ENCODE measurements around the gene AMDHD2.
"Not testable (repeated sequence)": the region's sequence is repeated elsewhere in the genome, so short reads cannot be mapped to it uniquely, and the experiment has no call there.

The AMDHD2 gene

DNA sequence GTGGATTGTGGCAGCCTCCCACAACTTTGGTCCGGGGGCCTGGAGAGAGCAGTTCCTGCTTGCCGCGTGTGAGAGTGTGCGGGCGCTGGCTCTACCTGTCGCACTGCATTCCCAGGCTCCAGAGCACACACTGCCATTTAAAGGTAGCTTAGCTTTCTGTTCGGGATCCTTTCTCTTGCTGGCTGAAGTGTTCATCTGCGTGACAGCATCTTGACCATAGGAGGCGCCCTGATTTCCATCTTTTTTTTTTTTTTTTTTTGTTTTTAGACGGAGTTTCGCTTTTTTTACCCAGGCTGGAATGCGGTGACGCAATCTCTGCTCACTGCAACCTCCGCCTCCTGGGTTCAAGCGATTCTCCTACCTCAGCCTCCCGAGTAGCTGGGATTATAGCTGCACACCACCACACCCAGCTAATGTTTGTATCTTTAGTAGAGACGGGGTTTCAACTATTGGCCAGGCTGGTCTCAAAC lies 31.3 kb downstream of the AMDHD2 start:
- not testable (repeated sequence) for H3K9me3 ChIP-seq (ENCODE audit: insufficient read depth, low read depth, low read length); H3K4me3 ChIP-seq (ENCODE audit: low read length); H3K4me1 ChIP-seq (ENCODE audit: insufficient read depth, low read length); H3K36me3 ChIP-seq (ENCODE audit: insufficient read depth, low read depth, low read length); H3K9ac ChIP-seq (ENCODE audit: low read depth, low read length); H3K27me3 ChIP-seq (ENCODE audit: insufficient read depth, low read length); H3K27ac ChIP-seq (ENCODE audit: low read length)

DNA sequence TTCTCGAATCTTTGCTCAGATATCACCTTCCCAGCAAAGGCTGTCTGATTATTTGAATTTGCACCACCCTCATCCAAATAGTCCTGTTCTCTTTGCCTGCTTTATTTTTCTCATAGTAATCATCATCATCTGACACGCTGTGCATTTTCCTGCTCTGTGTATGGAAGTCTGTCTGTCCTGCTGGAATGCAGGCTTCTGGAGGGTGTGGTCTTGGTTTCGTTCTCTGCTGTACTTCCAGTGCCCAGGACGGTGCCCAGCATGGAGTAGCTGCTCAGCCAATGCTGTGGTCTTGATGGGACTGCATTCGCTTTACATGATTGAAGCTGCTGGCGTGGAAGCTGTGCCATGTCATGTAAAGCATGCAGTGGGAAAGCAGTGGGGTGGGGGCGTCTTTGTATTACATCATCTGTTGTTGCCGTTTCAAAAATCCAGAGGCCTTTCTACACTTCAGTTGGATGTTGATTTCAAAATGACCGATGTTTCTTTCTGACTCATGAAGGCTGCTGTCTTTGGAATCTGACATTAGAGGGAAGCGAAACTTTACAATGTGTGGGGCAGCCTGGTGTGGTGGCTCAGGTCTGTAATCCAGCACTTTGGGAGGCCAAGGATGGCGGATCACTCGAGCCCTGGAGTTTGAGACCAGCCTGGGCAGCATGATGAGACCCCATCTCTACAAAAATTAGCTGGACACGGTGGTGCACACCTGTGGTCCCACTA lies 34.7 kb downstream of the AMDHD2 start:
- H3K4me1 ChIP-seq (ENCODE audit: insufficient read depth, low read length); H3K36me3 ChIP-seq (ENCODE audit: insufficient read depth, low read depth, low read length): not testable (repeated sequence)

GRCh38 chr16:2557150-2557549 lies 37.0 kb downstream of the AMDHD2 start:
- H3K27ac ChIP-seq (ENCODE audit: low read length); H3K4me1 ChIP-seq (ENCODE audit: insufficient read depth, low read length); H3K27me3 ChIP-seq (ENCODE audit: insufficient read depth, low read length); H3K9ac ChIP-seq (ENCODE audit: low read depth, low read length); H3K4me3 ChIP-seq (ENCODE audit: low read length); H3K36me3 ChIP-seq (ENCODE audit: insufficient read depth, low read depth, low read length); H3K9me3 ChIP-seq (ENCODE audit: insufficient read depth, low read depth, low read length): not testable (repeated sequence)

More for the DNA sequence above, 34.7 kb downstream of the AMDHD2 start:
- H3K9ac ChIP-seq (ENCODE audit: low read depth, low read length); H3K4me3 ChIP-seq (ENCODE audit: low read length); H3K9me3 ChIP-seq (ENCODE audit: insufficient read depth, low read depth, low read length); H3K27ac ChIP-seq (ENCODE audit: low read length); H3K27me3 ChIP-seq (ENCODE audit: insufficient read depth, low read length): not testable (repeated sequence)

GRCh38 chr16:2560131-2560797 lies 40.1 kb downstream of the AMDHD2 start:
- H3K9me3 ChIP-seq (ENCODE audit: insufficient read depth, low read depth, low read length); H3K36me3 ChIP-seq (ENCODE audit: insufficient read depth, low read depth, low read length); H3K27me3 ChIP-seq (ENCODE audit: insufficient read depth, low read length); H3K4me1 ChIP-seq (ENCODE audit: insufficient read depth, low read length); H3K9ac ChIP-seq (ENCODE audit: low read depth, low read length); H3K4me3 ChIP-seq (ENCODE audit: low read length); H3K27ac ChIP-seq (ENCODE audit: low read length): not testable (repeated sequence)

DNA sequence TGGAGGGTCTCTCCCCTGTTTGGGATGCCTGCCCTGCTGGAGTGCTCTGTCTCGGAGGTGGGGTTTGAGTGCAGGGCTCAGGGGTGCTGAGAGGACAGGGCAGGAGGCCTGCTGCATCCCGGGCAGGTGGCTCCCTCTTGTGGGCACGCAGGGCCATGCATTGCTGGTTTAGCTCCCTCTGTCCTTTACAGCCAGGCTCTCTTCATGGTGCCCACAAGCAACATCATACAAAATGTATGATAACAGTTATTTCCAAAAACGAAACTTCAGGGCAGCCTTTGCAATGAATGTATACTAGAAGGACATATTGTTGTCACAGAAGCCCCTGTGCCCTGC lies 40.6 kb downstream of the AMDHD2 start:
- H3K4me1 ChIP-seq (ENCODE audit: insufficient read depth, low read length): not testable (repeated sequence)

DNA sequence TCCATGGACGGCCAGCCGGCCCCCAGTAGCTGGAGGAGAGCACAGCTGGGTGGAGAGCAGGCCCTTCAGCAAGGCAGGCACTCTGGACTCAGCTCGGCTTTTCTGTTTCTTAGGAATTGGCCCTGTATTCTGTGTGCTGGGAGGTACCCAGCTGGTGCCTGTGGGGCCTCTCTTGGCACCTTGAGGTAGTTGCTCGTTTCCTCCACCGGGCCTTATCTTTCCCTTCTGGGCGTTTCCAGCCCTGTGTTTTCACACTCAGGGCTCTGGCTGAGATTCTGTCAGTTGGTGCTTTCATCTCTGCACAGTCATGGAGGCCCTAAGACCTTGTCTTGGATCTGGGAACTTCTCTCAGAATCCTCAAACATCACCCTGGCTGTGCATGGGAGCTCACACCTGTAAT lies 47.3 kb downstream of the AMDHD2 start:
- H3K9ac ChIP-seq (ENCODE audit: low read depth, low read length); H3K4me3 ChIP-seq (ENCODE audit: low read length); H3K27ac ChIP-seq (ENCODE audit: low read length); H3K4me1 ChIP-seq (ENCODE audit: insufficient read depth, low read length); H3K9me3 ChIP-seq (ENCODE audit: insufficient read depth, low read depth, low read length); H3K36me3 ChIP-seq (ENCODE audit: insufficient read depth, low read depth, low read length); H3K27me3 ChIP-seq (ENCODE audit: insufficient read depth, low read length): not testable (repeated sequence)

More for the DNA sequence above, 40.6 kb downstream of the AMDHD2 start:
- H3K9me3 ChIP-seq (ENCODE audit: insufficient read depth, low read depth, low read length); H3K27ac ChIP-seq (ENCODE audit: low read length); H3K27me3 ChIP-seq (ENCODE audit: insufficient read depth, low read length); H3K36me3 ChIP-seq (ENCODE audit: insufficient read depth, low read depth, low read length); H3K9ac ChIP-seq (ENCODE audit: low read depth, low read length); H3K4me3 ChIP-seq (ENCODE audit: low read length): not testable (repeated sequence)

- not testable (repeated sequence) for H3K27me3 ChIP-seq (ENCODE audit: insufficient read depth, low read length); H3K4me1 ChIP-seq (ENCODE audit: insufficient read depth, low read length); H3K9ac ChIP-seq (ENCODE audit: low read depth, low read length); H3K27ac ChIP-seq (ENCODE audit: low read length); H3K36me3 ChIP-seq (ENCODE audit: insufficient read depth, low read depth, low read length); H3K4me3 ChIP-seq (ENCODE audit: low read length); H3K9me3 ChIP-seq (ENCODE audit: insufficient read depth, low read depth, low read length)
Measured at GRCh38 chr16:2568573-2568972, 48.4 kb downstream of the AMDHD2 start.

- H3K4me1 ChIP-seq (ENCODE audit: insufficient read depth, low read length); H3K4me3 ChIP-seq (ENCODE audit: low read length); H3K27ac ChIP-seq (ENCODE audit: low read length); H3K36me3 ChIP-seq (ENCODE audit: insufficient read depth, low read depth, low read length); H3K27me3 ChIP-seq (ENCODE audit: insufficient read depth, low read length); H3K9ac ChIP-seq (ENCODE audit: low read depth, low read length); H3K9me3 ChIP-seq (ENCODE audit: insufficient read depth, low read depth, low read length): not testable (repeated sequence)
Measured at GRCh38 chr16:2572704-2573103, 52.5 kb downstream of the AMDHD2 start.

- not testable (repeated sequence) for H3K4me3 ChIP-seq (ENCODE audit: low read length); H3K27ac ChIP-seq (ENCODE audit: low read length); H3K9ac ChIP-seq (ENCODE audit: low read depth, low read length); H3K9me3 ChIP-seq (ENCODE audit: insufficient read depth, low read depth, low read length); H3K36me3 ChIP-seq (ENCODE audit: insufficient read depth, low read depth, low read length); H3K4me1 ChIP-seq (ENCODE audit: insufficient read depth, low read length); H3K27me3 ChIP-seq (ENCODE audit: insufficient read depth, low read length)
Measured at GRCh38 chr16:2575839-2576238, 55.7 kb downstream of the AMDHD2 start.

DNA sequence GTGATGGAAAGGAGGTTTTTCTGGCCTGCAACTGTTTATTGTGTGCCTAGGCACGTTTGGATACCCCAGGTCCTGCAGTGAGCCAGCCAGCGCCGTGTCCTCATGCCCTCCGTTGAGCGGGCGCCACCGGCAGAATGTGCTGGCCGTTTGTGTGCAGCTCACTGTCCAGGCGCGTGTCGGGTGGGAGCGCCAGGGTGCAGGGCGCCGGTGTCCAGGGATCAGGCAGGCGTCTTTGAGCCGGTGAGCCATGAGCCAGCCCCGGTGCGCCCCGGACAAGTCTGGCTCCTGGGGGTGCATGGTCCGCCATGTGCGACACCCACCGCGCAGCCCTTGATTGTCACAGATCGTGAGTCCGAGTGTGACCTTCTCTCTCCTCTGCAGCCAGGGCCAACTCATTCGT lies 56.9 kb downstream of the AMDHD2 start:
- not testable (repeated sequence) for H3K9ac ChIP-seq (ENCODE audit: low read depth, low read length); H3K27me3 ChIP-seq (ENCODE audit: insufficient read depth, low read length); H3K27ac ChIP-seq (ENCODE audit: low read length); H3K36me3 ChIP-seq (ENCODE audit: insufficient read depth, low read depth, low read length); H3K4me3 ChIP-seq (ENCODE audit: low read length); H3K4me1 ChIP-seq (ENCODE audit: insufficient read depth, low read length); H3K9me3 ChIP-seq (ENCODE audit: insufficient read depth, low read depth, low read length)

DNA sequence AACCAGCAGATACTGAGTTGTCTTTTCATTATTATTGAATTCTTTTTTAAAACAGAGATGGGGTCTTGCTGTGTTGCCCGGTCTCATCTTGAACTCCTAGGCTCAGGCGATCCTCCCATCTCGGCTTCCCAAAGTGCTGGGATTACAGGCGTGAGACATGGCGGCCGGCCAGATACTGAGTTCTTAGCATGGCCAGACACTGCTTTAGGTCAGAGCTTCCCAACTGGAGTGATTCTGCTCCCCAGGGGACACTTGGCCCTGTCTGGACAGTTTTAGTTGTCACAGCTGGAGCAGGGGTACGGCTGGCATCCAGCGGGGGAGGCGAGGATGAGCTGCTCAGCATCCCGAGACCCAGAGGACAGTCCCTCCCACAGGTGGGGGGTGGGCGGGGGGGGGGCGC lies 58.7 kb downstream of the AMDHD2 start:
- H3K9ac ChIP-seq (ENCODE audit: low read depth, low read length); H3K9me3 ChIP-seq (ENCODE audit: insufficient read depth, low read depth, low read length); H3K4me3 ChIP-seq (ENCODE audit: low read length): not testable (repeated sequence)

GRCh38 chr16:2580143-2580542 lies 60.0 kb downstream of the AMDHD2 start:
- not testable (repeated sequence) for H3K9ac ChIP-seq (ENCODE audit: low read depth, low read length); H3K4me3 ChIP-seq (ENCODE audit: low read length); H3K4me1 ChIP-seq (ENCODE audit: insufficient read depth, low read length); H3K27ac ChIP-seq (ENCODE audit: low read length); H3K9me3 ChIP-seq (ENCODE audit: insufficient read depth, low read depth, low read length); H3K27me3 ChIP-seq (ENCODE audit: insufficient read depth, low read length); H3K36me3 ChIP-seq (ENCODE audit: insufficient read depth, low read depth, low read length)

More for the DNA sequence above, 58.7 kb downstream of the AMDHD2 start:
- H3K4me1 ChIP-seq (ENCODE audit: insufficient read depth, low read length); H3K36me3 ChIP-seq (ENCODE audit: insufficient read depth, low read depth, low read length); H3K27me3 ChIP-seq (ENCODE audit: insufficient read depth, low read length); H3K27ac ChIP-seq (ENCODE audit: low read length): not testable (repeated sequence)

Data from iPS-20b (cell line).